Heart left ventricle (tissue), 13 donors: ENCODE results near the gene PHACTR1.

ENCODE experiments used
- CTCF ChIP-seq, 12 donors: fragments of 200-600 bp; sonication (generic) in 4 of 12; IDR thresholded peaks; one replicate each; pipeline versions ENCODE4 v1.5.0 to v1.8.0; 2018 to 2022; ENCODE audit warnings: antibody characterized with exemption in 12 of 12, mild to moderate bottlenecking in 5 of 12
- POLR2A ChIP-seq, 2 donors: fragments of 450-650 bp; IDR thresholded peaks; one replicate each; pipeline ENCODE4 v1.6.1; 2017; ENCODE audit warnings: antibody characterized with exemption in 2 of 2, mild to moderate bottlenecking in 2 of 2, moderate library complexity in 2 of 2
- donor health status: ischemic (EF 13 %, LVEDD 7.1; RV severe dilation, severe dysfunction).
- donor health status: DM: no; HTN: yes; CAD: no.
- donor health status: DM: no; HTN: no; CAD: no.
- donor health status: ischemic (EF 25% LVEDD 6.9; RV normal size, moderate dysfunction).
- donor health status: ischemic (EF 25% LVEDD 5.7; RV mildly dilated, moderate dysfunction).
- donor health status: ischemic (EF 35%, LVEDD 5.7; RV mildly dilated, moderate dysfunction).
- donor health status: nonischemic (EF 11% LVEDD 7.7; RV severe dilation, severe dysfunction).
- donor health status: DM: yes; HTN: yes; CAD: no.
- donor health status: PGD.
- donor health status: ischemic (EF 29% LVEDD 5.4; RV normal size, mild dysfunction).
- donor health status: nonischemic (EF 23%, LVEDD 6.1; RV moderate dilation, normal function).

DNA sequence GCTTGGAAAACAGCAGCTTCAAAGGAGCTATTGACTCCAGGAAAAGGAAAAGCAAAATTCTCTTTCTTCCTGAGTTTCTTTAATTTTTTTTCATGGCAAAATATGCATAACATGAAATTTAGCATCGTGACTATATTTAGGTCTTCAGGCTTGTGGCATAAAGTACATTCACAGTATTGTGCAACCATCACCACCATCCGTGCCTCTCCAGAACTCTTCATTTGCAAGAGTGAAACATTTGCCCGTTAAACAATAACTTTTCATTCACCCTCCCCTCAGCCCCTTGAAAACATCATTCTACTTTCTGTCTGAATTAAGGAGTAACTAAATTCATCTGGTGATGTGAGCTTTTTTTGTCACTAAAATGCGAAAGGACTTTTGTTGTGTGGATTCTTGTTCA, 251.7 kb downstream of the PHACTR1 start:
- TF ChIP-seq CTCF (IDR thresholded peaks at IDR 0.05) = no peak
- TF ChIP-seq POLR2A (IDR thresholded peaks at IDR 0.05) = no peak
